Testis (tissue), 3 donors: ENCODE measurements around the gene SDR39U1. TPM values are rescaled to one million over a fixed set of nuclear protein-coding genes. Genes with fewer than 3 reads are reported as not detected.

Source experiments
- DNase-seq: peaks from one replicate; pipeline ENCODE4 v3.0.0-alpha.2; 2019
- H3K27ac ChIP-seq, 2 donors: fragments of 200-600 bp; sonication (generic); one replicate each; pipeline ENCODE4 v1.5.1; 2019
- H3K27me3 ChIP-seq: fragments of 200-600 bp; sonication (generic); one replicate; pipeline ENCODE4 v1.5.1; 2019
- H3K36me3 ChIP-seq: fragments of 200-600 bp; sonication (generic); one replicate; pipeline ENCODE4 v1.5.1; 2017; ENCODE audit warnings: low read depth; ENCODE audit errors: missing control alignments
- H3K4me1 ChIP-seq: fragments of 200-600 bp; sonication (generic); one replicate; pipeline ENCODE4 v1.5.1; 2019
- H3K4me3 ChIP-seq, 2 donors: fragments of 200-600 bp; sonication (generic); one replicate each; pipeline ENCODE4 v1.5.1; 2017 to 2019
- H3K9me3 ChIP-seq: fragments of 200-600 bp; sonication (generic); one replicate; pipeline ENCODE4 v1.5.1; 2017
- POLR2A ChIP-seq: fragments of 450-650 bp; IDR thresholded peaks from one replicate; pipeline ENCODE4 v1.6.1; 2017; ENCODE audit warnings: antibody characterized with exemption, mild to moderate bottlenecking, moderate library complexity
- WGBS, 2 donors: methylation state at CpG; one replicate each; pipeline ENCODE4 v1.1.5; 2018; 5-methylcytosine and 5-hydroxymethylcytosine counted together
- intact Hi-C: fragments of 100-400 bp; cut with DNase I; formaldehyde crosslinking; loops from one replicate; pipeline ENCODE4 v1.15.1; 2023; ENCODE audit warnings: low total_unique reads
- polyA plus RNA-seq: library from polyadenylated mRNA; stranded (reverse); fragments of 350-450 nt; fragmentation: Illumina TruSeq; extraction: RNeasy Lipid Tissue Mini Kit (QIAGEN cat#74804); gene quantifications from one replicate; pipeline ENCODE4 v1.2.3, GENCODE V29; 2014; ENCODE audit warnings: low read depth, low replicate concordance; ENCODE audit not compliant: insufficient read depth
- total RNA-seq, 2 donors: library from RNA; depleted of rRNA; stranded (reverse); fragments of >200 nt; gene quantifications; one replicate each; pipeline ENCODE4 v1.2.3, GENCODE V29; 2016
- TF ChIP-seq, protein P1 (sequence below), 3 experiments: fragments of 450-650 bp in 2 of 3; fragments of 200-600 bp in 1 of 3; sonication (generic) in 1 of 3; IDR thresholded peaks; one replicate each; pipeline ENCODE4 v1.5.1; 2016 to 2019; ENCODE audit warnings: antibody characterized with exemption in 3 of 3, mild to moderate bottlenecking in 2 of 3, moderate library complexity in 1 of 3

SDR39U1 gene
- total and polyA plus RNA-seq, 3 donors from 2014 or later: 76.6 to 86.1 (median 76.7) TPM

DNA sequence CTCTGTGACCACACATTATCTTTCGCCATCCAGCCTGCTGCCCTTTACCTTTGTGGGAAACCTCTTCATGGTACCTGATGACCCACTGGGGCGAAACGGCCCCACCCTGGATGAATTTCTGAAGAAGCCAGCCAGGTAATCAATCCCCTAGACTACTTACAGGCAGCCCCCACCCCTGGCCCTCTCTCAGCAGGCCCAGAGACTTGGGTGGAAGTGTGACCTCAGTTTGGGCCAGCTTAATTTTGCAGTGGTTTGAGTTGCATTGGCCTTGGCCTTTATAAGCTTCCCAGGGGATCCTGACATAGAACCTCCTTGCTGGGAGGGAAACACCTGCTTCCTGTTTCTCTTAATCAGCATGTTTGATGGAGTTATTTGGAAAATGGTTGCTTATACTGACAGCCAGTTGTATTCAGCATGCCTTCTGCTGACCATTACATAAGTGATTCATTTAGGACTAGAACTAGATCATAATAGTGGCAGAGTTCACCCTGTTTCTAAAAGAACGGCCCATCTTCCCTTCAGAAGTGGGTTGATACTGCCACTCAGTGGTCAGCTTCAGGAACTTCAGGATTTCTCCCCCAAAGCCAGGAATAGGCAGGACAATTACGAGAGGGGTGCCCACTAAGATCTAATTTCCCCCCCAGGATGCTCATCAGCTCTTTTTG, 6.1 kb downstream of the SDR39U1 start:
- Histone ChIP-seq H3K36me3 (no peaks in the 10 kb centered on the region), H3K27me3 (no peaks in the 10 kb centered on the region), H3K4me3 (no peak overlapping the region), H3K9me3 (no peaks in the 10 kb centered on the region), H3K4me1 (peaks cover 27% of the 10 kb centered on the region), H3K27ac (peak overlapping the region in 1 of 2 donors; percentile 8)
- 58 to 61% methylated on average over 5 of the region's 5 CpGs for WGBS, 2 donors
- no peak for DNase-seq
- intact Hi-C loops: no loop called here
- TF ChIP-seq POLR2A: no peak
- TF ChIP-seq, protein P1, sequence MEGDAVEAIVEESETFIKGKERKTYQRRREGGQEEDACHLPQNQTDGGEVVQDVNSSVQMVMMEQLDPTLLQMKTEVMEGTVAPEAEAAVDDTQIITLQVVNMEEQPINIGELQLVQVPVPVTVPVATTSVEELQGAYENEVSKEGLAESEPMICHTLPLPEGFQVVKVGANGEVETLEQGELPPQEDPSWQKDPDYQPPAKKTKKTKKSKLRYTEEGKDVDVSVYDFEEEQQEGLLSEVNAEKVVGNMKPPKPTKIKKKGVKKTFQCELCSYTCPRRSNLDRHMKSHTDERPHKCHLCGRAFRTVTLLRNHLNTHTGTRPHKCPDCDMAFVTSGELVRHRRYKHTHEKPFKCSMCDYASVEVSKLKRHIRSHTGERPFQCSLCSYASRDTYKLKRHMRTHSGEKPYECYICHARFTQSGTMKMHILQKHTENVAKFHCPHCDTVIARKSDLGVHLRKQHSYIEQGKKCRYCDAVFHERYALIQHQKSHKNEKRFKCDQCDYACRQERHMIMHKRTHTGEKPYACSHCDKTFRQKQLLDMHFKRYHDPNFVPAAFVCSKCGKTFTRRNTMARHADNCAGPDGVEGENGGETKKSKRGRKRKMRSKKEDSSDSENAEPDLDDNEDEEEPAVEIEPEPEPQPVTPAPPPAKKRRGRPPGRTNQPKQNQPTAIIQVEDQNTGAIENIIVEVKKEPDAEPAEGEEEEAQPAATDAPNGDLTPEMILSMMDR (IDR thresholded peaks at IDR 0.05): peak; percentile 70 to 89 (median 74)

DNA sequence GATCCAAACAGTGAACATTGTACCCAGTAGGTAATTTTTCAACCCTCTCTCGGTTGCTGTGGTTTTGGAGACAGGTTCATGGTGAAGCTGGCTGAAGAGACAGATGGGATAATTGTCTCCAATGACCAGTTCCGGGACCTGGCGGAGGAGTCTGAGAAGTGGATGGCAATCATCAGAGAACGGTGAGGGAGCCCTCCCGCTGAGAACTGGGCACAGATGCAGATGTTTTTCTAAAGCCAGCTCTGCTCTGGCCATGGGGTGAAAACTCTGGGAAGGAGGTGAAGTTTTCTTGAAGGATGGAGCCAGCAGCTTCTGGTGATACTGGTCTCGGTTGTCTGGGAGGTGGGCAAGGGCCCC, 6.6 kb downstream of the SDR39U1 start:
- Histone ChIP-seq H3K36me3 (no peaks in the 10 kb centered on the region), H3K4me1 (peaks cover 29% of the 10 kb centered on the region), H3K27ac (peak overlapping the region in 1 of 2 donors; percentile 8), H3K4me3 (no peak overlapping the region), H3K27me3 (no peaks in the 10 kb centered on the region), H3K9me3 (no peaks in the 10 kb centered on the region)
- intact Hi-C loops: no loop called here
- 58 to 67% methylated on average over 6 of the region's 6 CpGs for WGBS, 2 donors
- no peak for DNase-seq
- TF ChIP-seq, protein P1 (IDR thresholded peaks at IDR 0.05): no peak
- no peak for TF ChIP-seq POLR2A

DNA sequence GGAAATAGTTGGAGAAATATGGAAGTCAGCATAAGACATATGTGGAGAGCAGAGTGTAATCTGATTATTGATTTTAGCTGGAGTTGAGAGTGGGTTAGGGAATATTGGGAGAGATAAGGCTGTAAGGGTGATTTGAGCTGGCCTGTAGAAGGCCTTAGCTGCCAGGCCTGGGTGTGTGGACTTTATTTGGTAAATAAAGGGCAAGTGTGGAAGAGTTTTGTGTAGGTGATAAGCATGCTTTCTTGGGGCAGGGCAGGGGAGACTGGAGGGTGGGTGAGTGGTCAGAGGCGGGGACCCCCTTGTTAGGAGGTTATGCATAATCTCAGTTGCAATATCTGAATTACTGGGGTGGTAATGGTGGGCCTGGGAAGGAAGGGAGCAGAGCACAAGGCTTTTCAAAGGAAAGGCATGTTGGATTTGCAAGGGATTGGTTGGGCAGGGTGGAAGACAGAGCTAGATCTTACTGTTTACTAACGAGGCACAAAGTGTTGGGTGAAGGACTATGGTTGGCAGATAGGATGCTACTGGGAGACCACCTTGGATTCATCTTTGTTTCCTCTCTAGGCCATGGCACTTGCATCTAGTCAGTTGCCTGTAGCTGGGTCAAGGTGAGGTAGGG, 7.3 kb downstream of the SDR39U1 start:
- Histone ChIP-seq H3K27ac (no peak overlapping the region), H3K36me3 (no peaks in the 10 kb centered on the region), H3K4me3 (no peak overlapping the region), H3K4me1 (peaks cover 28% of the 10 kb centered on the region), H3K27me3 (no peaks in the 10 kb centered on the region), H3K9me3 (no peaks in the 10 kb centered on the region)
- DNase-seq: no peak
- WGBS, 2 donors: 85 to 89% methylated on average over 2 of the region's 2 CpGs
- TF ChIP-seq, protein P1 (IDR thresholded peaks at IDR 0.05): no peak
- TF ChIP-seq POLR2A: no peak
- intact Hi-C loops: no loop called here

DNA sequence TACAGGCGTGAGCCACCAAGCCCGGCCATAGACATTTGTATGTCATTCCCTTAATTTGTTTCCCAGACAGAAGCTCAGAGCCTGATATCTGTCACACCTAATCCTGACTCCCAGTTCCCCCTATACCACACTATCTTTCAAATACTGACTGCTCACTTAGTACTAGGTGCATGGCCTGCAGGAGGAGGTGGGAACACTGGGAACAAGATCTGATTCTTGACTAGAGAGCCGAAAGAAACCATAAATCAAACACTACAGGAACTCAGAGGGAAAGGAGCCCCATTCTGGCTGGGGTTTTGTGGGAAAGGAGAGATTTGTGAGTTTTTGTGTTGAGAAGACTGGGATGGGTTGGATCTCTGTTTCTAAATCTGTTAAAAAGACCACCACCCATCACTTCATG, 7.9 kb downstream of the SDR39U1 start:
- DNase-seq: no peak
- Histone ChIP-seq H3K4me3 (no peak overlapping the region), H3K4me1 (peaks cover 23% of the 10 kb centered on the region), H3K9me3 (no peaks in the 10 kb centered on the region), H3K27me3 (no peaks in the 10 kb centered on the region), H3K27ac (no peak overlapping the region), H3K36me3 (no peaks in the 10 kb centered on the region)
- WGBS, 2 donors: 77 to 81% methylated on average over 3 of the region's 3 CpGs
- intact Hi-C loops: loop anchor here (5.0 kb wide), 2 partner anchors 67 to 102 kb away; partner anchors contain the start of gene NFATC4
- TF ChIP-seq, protein P1 (IDR thresholded peaks at IDR 0.05): no peak
- TF ChIP-seq POLR2A: no peak

DNA sequence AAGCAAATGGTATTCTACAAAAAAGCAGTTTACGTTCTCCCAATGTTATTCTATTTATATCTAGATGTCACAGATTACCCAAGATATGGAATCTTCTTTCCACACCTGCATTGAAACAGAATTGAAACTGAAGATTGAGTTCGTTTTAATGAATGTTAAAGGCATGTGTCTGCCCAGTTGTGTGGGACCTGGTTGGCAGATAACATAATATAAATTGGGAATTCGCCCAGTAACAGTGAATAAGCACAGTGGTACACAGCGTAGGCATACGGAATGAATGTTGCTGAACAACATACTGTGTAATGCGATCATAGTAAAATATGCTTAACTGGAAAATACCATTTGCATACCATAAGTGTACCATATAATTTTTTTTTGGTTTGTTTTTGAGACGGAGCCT, 8.5 kb downstream of the SDR39U1 start:
- Histone ChIP-seq H3K27me3 (no peaks in the 10 kb centered on the region), H3K36me3 (no peaks in the 10 kb centered on the region), H3K4me1 (peaks cover 25% of the 10 kb centered on the region), H3K27ac (no peak overlapping the region), H3K9me3 (no peaks in the 10 kb centered on the region), H3K4me3 (no peak overlapping the region)
- intact Hi-C loops: loop anchor here (5.0 kb wide), 2 partner anchors 67 to 102 kb away; partner anchors contain the start of gene NFATC4
- 78 to 79% methylated on average over 7 of the region's 7 CpGs for WGBS, 2 donors
- TF ChIP-seq, protein P1 (IDR thresholded peaks at IDR 0.05): no peak
- no peak for TF ChIP-seq POLR2A
- DNase-seq: no peak
